ENCODE measurements around the gene IRAK1. TPM values are rescaled to one million over a fixed set of nuclear protein-coding genes. Genes with fewer than 3 reads are reported as not detected.

The IRAK1 gene
- polyA plus RNA-seq, result 10 to 100 TPM; 53.8 to 92.1 (median 68.1) TPM

DNA sequence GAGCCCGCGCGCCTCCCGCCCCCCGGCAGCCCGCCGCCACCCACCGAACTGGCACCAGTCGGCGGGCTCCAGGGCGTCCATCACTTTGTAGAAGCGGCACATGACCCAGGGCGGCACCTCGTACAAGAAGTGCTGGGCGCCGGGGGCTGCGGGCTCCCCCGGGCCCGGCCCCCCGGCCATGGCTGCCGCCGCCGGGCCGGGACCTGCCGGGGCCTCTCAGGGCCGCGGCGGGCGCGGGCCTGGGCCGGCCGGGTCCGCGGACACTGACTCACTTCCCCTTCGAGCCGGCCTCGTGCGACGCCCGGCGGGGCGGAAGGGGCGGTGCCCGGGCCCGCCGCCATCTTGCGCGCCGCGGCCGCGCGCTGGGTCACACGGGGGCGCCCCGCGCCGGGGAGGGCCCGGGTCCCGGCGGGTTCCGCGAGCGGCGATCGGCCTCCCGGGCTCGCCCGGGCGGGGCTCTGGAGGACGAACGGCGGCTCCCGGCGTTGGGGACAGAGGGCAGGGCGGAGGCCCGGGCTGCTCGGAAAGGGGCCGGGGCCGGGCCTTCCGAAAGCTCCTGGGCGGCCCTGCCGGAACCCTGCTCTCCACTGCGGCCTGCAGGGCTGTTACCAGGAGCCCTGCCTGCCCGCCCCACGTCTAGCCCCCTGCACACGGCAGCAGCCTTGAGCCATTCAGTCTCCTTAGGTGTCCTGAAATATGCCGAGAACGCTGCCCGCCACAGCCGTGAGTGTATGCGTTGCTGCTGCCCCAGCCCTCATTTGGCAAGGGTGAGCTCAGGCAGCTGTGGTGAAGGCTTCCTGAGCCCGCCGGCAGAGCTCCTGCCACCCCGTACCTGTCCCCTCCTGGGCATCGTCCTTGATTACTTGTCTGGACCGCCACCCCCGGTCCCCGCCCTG lies at the start of gene IRAK1:
Gene IRAK1 (minus strand): TSS at position 270 of the 896 bp plus-strand sequence. CDS start 90 bp downstream, at position 180.
- 1 to 23% (median 5%) methylated on average over 7 to 88 of the region's 99 CpGs for WGBS, 3 donors
- peak within 1 kb of the TSS; percentile 68 for H3K27ac ChIP-seq (ENCODE audit: low read depth, low read length)

DNA sequence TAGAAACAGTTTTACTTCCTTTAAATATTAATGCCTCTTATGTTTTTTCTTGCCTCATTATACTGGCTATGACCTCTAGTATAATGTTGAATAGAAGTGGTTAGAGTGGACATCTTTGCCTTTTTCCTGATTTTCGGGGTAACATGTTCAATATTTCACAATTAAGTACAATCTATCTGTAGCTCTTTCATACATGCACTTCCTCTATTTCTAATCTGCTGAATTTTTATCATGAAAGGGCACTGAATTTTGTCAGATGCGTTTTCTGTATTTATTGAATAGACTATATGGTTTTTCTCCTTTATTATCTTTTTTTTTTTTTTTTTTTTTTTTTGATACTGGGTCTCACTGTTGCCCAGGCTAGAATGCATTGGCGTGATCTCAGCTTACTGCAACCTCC lies 48.9 kb upstream of the IRAK1 start:
- 62 to 95% (median 76%) methylated on average over 3 of the region's 3 CpGs for WGBS, 3 donors
- no peak overlapping the region for H3K27ac ChIP-seq (ENCODE audit: low read depth, low read length)

DNA sequence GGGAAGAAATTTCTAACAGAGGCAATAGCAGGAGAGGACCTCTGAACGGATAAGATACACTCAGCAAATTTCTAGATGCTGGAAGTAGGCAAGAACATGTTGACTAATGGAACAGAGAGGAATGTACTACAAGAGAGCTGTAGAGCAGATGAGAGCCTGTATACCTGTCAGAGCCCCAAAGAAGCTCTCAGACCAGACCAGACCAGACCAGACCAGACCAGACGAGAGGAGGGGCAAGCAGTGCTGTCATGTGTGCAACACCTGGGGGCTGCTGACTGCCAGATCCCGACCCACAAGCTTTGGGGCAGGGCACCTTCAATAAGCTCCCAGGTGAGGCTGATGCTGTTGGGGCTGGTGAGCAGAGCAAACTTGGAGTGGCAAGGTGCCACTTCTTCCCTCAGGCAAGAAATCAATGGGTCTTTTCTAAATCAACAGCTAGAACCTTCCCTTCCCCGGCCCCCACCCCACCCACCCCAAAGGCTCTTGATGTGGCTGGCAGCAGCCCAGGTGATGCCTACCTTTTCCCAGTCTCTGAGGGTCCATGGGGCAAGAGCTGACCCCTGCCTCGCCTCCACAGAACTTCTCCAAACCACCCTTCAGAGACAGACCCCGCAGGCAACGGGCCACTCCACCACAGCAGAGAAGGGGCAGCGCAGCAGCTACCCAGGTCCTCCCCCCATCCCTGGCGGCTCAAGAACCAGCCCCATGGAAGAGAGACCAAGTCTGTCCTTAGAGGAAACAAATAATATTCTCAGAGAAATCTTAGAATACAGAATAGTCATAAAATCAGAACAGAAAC lies 45.1 kb upstream of the IRAK1 start:
- 79 to 85% (median 85%) methylated on average over 8 to 9 of the region's 9 CpGs for WGBS, 3 donors
- H3K27ac ChIP-seq (ENCODE audit: low read depth, low read length), result no peak overlapping the region

DNA sequence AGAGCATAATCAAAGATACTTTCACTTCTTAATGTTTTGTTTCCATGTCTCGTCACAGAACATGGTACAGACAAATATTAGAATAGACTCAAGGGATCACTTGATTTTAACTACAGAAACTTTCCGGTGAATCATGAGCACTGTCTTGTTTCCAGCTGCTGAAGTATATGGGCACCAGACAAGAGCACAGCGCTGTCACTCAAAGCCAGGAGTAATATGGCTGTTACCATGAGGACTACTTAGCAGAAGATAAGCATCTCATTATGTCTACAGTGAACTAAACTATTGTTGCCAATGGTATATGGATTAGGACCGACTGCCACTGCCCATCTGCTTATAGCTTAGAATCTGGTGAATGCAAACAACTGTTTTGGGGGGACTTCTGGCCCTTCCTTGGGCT lies 43.5 kb upstream of the IRAK1 start:
- H3K27ac ChIP-seq (ENCODE audit: low read depth, low read length), result no peak overlapping the region
- WGBS, 3 donors, result 64 to 74% (median 73%) methylated on average over 4 of the region's 4 CpGs

DNA sequence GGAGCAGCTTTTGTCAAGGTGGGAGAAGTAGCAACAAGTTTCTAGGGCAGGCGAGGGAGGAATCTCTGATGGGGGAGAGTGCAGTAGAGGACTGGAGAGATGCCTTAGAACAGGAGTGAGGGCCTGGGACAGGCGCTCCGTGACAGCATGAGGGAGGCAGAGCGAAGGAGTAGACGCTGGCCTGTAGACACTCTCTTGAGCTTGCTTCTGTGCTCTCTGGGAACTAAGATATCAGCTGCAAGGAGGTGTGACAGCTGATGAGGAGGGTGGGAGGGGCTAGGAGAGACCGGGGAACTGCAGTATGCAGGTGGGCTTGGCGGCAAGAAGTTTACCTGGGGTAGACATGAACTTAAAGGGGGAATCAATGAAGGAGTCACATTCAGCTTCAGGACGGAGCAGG lies 42.1 kb upstream of the IRAK1 start:
- H3K27ac ChIP-seq (ENCODE audit: low read depth, low read length), result no peak overlapping the region
- 67 to 80% (median 76%) methylated on average over 8 of the region's 8 CpGs for WGBS, 3 donors

DNA sequence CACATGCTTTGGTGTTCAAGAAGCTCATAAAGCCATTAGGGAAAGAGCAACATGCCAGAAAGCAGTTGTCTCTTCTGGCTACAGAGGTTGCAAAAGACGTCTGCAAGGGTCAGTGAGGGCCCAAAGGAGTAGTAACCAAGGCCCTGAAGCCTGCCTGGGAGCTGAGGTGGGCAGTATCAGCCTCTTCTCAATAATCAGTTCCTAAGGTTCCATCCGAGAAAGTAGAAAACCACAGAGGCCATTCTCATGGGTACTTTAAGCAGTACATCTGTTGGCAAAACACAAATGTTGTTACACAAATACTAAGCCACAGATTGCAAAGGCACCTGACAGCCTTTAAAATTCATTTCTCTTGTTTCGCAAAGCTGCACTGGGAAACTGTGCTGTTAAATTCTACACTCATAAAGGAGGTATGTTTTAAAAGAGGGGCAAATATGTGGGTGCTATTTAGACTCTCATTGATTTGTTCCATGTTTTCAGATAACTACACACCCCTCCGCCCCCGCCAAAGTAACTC lies 40.1 kb upstream of the IRAK1 start:
- 62 to 66% (median 64%) methylated on average over 5 of the region's 5 CpGs for WGBS, 3 donors
- H3K27ac ChIP-seq (ENCODE audit: low read depth, low read length), result no peak overlapping the region

DNA sequence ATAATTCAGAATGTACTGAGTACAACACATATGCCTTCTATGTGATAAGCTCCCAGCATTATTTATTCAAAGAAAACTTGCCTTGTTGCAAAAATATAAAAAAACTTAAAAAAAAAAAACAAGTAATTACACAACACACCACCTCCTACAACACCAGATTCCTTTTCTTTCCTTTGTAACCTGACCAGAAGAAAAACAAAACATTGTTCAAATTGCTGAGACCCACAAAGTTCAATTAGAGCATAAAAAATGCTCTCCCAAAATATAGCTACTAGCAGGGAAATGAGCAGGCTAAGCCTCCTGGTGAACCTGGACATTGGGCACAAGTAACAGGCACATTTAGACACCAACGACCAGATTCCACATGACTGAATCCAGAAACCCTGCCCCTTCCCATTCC lies 39.5 kb upstream of the IRAK1 start:
- H3K27ac ChIP-seq (ENCODE audit: low read depth, low read length), result no peak overlapping the region
- WGBS, 3 donors, result 19 to 31% (median 26%) methylated on average over 1 of the region's 1 CpG

DNA sequence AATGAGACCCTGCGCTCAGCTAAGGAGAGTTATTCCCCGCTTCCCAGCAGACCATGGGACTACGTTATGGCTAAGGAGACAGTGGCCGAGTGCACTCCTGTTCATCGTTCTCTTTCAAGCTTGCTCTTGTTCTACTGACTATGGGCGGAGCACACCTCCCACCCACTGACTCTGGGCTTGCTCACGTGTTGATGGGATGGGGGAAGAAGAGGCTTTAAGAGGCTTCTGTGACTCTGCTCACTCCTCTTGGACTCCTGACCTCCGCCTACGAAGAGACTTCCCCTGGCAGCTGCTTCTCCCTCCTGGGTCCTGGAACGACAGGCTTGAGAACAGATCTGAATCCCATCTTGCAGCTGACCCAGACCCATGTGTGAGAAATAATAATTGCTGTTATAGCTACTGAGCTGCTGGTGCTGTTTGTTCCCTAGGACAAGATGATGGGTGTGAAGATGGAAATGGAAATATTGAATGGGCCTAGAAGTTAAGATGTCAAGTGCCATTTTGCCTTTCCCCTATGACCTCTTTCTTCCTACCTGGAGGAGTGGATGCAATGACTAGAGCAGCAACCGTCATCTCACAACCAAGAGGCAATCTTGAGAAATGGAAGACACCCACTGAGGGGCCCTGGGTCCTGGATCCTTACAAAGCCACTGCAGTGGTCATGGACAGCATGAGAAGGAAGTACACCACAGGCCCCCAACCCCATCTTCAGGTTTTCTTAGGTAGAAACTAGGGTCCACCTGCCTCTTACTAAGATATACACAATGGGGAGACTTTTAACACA lies 38.7 kb upstream of the IRAK1 start:
- H3K27ac ChIP-seq (ENCODE audit: low read depth, low read length), result no peak overlapping the region
- 75 to 93% (median 76%) methylated on average over 10 to 11 of the region's 11 CpGs for WGBS, 3 donors

DNA sequence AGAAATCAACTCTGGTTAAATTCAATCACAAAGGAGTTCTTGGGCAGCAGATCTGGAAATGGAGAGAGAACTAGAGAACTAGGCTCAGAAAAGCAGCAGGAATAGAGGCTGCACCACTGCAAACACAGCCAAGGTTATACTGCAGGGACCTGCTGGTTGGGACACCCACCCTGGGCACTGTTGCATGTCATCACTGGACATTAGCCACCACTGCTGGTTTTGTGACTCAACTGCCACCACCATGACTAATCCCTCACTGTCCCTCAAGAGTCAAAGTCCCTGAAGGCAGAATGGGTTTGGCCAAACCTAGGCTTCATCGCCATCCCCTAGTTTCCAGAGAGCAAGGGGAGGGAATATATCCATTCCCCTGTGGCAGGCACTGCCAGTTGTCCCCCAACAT lies 38.1 kb upstream of the IRAK1 start:
- H3K27ac ChIP-seq (ENCODE audit: low read depth, low read length), result no peak overlapping the region
- 82 to 100% (median 93%) methylated on average over 1 of the region's 1 CpG for WGBS, 3 donors

DNA sequence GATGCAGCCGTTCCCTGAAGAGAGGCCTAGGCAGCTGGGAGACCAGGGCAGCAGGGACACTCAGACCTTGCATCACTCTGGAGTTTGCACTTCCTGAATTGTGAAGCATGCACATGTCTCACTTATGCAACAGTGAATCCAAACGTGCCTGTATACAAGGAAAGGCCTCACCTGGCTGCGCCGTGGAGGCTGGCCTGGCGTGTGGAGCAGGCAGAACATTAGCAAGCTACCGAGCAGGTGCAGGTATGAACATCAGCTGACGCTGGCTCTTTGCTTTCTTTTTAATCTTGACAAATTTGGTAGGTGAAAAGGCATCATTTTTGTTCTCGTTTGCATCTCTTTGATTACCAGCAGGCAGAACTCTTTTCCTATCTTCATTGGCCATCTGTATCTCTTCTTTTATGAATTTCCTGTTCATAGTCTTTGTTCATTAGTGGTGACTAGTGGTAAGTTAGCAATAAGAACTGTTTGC lies 37.1 kb upstream of the IRAK1 start:
- 43 to 48% (median 43%) methylated on average over 8 of the region's 8 CpGs for WGBS, 3 donors
- no peak overlapping the region for H3K27ac ChIP-seq (ENCODE audit: low read depth, low read length)

DNA sequence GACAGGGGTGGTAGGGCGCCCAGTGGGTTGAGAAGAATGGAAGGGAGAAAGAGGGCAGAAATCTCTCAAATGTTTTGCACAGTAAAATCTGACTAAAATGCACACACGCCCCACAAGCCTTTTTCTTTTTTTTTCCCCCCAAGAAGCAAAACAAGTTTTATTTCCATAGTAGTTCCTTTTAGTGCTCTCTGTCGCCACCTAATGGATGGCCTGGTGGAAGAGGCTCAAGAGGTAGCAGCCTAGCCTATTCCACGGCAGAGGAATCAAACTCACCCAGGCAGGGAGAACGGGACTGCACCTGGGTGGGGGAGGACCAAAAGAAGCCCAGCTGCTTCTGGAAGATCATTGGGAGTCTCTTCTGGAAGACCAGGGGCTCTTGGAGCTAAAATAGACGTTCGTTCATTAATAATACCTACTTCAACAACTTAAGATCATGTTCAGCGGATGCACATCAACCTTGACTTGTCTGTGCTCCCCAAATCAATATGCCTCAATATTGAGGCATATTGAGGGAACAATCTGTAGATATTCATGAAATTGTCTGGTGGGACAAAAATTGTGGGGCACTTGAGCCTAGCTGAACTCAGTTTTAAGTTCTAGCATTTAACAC lies 31.6 kb upstream of the IRAK1 start:
- 25 to 35% (median 28%) methylated on average over 8 of the region's 8 CpGs for WGBS, 3 donors

DNA sequence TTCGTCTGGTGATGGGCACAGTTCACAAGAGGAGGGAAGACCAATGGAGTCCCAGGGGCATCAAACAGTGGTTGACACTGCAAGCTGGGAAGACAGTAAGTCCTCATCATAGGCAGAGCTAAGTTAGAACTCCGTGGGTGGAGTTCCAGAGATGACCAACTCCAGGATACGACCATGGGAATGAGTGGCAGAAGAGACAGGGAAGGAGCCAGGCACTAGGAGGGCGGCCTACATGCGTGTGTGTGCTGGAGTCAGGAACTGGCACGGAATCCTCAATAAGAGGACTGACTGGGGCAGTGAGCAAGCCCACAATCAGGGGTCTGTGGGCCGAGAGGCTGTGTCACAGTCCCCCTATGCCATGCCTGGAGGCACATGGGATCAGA lies 30.4 kb upstream of the IRAK1 start:
- no peak overlapping the region for H3K27ac ChIP-seq (ENCODE audit: low read depth, low read length)
- 68 to 77% (median 70%) methylated on average over 6 to 7 of the region's 7 CpGs for WGBS, 3 donors

More for the DNA sequence above, 31.6 kb upstream of the IRAK1 start:
- H3K27ac ChIP-seq (ENCODE audit: low read depth, low read length), result no peak overlapping the region

DNA sequence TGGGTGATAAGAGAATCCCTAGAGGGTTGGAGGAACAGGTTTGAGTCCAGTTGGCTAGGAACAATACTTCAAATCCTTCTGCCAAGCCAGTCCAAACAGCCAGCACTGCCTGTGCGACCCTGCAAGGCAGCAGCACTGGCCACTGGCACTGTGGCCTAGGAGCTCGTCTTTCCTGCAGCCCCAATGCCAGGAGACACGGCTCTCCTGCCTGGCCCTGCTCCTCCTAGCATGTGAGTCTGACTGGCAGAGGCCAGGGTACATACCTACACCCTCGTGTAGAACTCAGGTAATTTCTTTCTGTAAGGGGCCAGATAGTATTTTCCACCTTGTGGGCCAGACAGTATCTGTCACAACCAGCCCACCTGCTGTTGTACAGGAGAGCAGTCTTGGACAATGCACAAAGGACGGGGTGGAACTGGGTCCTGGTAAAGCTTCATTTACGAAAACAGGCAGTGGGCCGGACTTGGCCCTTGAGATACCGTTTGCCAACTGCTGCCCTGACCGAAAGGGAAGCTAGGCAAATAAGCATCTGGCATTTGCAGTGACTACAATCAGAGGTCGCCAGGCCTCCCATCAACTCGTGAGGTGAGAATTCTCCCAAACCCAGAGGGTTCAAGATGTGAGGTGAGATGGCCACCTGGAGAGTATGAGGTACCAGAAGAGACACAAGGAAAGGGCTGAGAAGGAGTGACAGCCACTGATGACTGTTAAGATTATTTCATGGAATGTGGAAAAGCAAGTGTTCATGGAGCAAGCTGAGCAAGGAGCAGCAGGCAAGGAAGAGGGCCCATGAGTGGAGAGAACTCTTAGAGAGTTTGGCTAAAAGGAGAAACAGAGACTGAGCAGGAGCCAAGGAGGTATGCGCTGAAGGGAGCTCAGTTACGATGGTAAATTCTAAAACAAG lies 29.8 kb upstream of the IRAK1 start:
- WGBS, 3 donors, result 31 to 57% (median 54%) methylated on average over 12 to 13 of the region's 13 CpGs
- H3K27ac ChIP-seq (ENCODE audit: low read depth, low read length), result no peak overlapping the region

DNA sequence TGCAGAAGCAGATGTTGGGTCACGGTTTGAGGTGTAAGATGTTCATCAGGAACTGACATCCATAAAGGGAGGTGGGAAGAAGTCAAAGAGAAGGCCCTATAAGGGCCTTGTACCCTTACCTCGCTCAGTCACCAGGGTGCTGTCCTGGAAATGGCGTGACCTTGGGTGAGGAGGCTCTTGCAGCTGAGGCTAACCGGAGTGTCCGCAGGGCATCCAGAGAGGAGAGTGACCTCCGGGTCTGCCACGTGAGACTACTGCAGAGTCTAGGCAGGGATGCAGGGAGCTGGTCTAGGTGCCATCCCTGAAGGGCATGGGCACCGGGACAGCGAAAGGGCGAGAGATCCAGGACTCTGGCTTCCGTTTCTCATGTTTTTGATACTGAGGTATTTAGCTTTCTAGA lies 28.7 kb upstream of the IRAK1 start:
- WGBS, 3 donors, result 85 to 92% (median 89%) methylated on average over 11 of the region's 11 CpGs
- H3K27ac ChIP-seq (ENCODE audit: low read depth, low read length), result no peak overlapping the region

DNA sequence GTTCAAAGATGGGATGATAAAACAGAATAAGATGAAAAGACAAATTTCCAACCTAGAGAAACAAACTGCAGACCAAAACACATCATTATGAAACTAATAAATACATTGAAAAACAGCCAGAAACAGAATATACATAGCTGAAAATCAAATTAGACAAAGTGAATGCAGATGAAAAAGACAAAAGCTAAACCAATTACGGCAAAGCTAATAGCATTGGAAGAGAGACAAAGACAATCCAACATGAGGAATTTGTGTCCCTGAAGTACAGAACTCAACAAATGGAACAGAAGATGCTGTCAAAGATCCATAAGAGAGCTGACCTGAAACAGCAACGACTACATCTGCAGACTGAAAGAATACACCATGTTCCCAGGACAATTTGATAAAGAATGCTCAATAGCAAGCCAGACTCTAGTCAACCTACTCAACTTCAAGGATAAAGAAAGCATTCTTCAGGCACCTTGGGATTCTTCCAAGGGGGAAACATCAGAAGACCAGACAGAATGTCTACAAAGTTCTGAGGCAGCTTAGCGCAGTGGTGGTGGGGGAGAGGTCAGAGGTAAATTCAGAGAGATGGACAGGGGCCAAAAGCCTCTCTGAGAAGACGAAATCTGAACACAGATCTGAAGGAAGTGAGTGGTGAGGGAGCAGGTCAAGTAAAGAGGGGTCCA lies 27.4 kb upstream of the IRAK1 start:
- WGBS, 3 donors, result 36 to 54% (median 46%) methylated on average over 4 of the region's 4 CpGs
- no peak overlapping the region for H3K27ac ChIP-seq (ENCODE audit: low read depth, low read length)

DNA sequence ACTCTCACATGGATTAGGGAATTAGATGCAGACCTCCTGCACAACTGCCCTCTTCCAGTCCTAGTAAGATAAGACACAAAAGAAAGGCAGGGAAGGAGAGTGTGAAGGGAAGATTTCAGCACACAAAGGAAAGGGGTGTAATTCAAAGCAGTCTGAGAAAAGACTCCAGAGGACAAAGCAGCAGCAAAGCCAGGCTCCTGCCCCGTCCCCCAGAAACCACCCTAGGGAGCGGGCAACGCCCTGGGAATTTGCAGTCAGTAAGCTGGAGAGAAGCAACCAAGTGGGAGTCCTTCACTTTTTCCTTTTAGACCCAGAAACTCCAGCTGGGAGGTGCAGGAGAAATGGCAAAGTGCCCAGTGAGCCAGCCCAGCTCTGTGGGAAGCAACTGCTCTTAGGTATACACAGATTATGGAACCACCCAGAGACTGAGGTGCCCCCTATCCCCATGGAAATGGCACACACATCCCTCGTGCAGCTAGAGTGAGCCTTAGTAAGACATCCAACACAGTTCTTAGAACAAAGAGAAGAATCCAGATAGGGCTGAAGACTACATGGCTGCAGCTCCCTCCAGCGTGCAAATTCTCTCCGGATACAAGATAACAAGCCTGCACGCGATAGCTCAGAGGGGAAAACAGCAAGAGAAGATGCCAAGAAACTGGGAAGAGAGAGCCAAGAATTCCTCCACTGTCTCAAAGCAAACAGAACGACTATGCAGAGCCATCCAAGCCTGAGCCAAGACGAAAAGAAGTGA lies 26.5 kb upstream of the IRAK1 start:
- 17 to 44% (median 44%) methylated on average over 10 of the region's 10 CpGs for WGBS, 3 donors
- no peak overlapping the region for H3K27ac ChIP-seq (ENCODE audit: low read depth, low read length)
